K562 (cell line): ENCODE data around the gene TYRO3. TPM values are rescaled to one million over a fixed set of nuclear protein-coding genes. Genes with fewer than 3 reads are reported as not detected.
A peak's percentile ranks its signal among the peaks of the same experiment; 100 is the strongest.

Experiments
- ATAC-seq: fragments of 200-7000 bp; cut with Tn5 transposase; 3 replicates; pipeline ENCODE4 v1.9.1; 2020; ENCODE audit warnings: moderate library complexity
- BruUV-seq: library from RNA; stranded (reverse); fragments of 400-500 nt; replicated peaks from 2 replicates; lab custom pipeline; 2021; lab: Mats Ljungman, UMichigan
- CTCF ChIA-PET: fragments of 300-600 bp; formaldehyde crosslinking; extraction: SDS; loops from one replicate; lab custom pipeline; 2021; ENCODE audit warnings: low intra/inter-chr PET ratio; lab: Yijun Ruan, JAX
- POLR2A ChIA-PET: fragments of 300-600, 350-650 bp; sonication (Branson Sonifier 250); formaldehyde crosslinking; extraction: SDS; loops from one replicate; lab custom pipeline; 2021; ENCODE audit warnings: antibody characterized with exemption, inconsistent platforms; lab: Yijun Ruan, JAX
- DNase-seq, 4 experiments: peaks; one replicate each; pipeline versions ENCODE4 v3.0.0 to v3.0.0-alpha.2; 2011 to 2018; ENCODE audit warnings: low spot score in 3 of 4, mixed read lengths in 3 of 4; ENCODE audit errors: extremely low read depth in 1 of 4
- FAIRE-seq: peaks from 2 replicates; lab custom pipeline; 2011; peaks lifted over from hg19 to GRCh38; lab: Jason Lieb, UNC
- H2AFZ ChIP-seq: 2 replicates; pipeline ENCODE4 v1.6.0; 2011; ENCODE audit warnings: low read depth, low read length, control low read depth, inconsistent platforms
- H3K27ac ChIP-seq: fragments of 200-600 bp; 3 replicates; pipeline ENCODE4 v1.8.0; 2011; ENCODE audit warnings: low read depth, mild to moderate bottlenecking, control low read depth, inconsistent platforms, low read length, moderate library complexity, mixed read lengths; ENCODE audit errors: extremely low read depth
- H3K27me3 ChIP-seq, 2 experiments: fragments of 300-600 bp in 1 of 2; 2 replicates in 1 of 2; 3 replicates in 1 of 2; pipeline versions ENCODE4 v1.6.0 to v1.8.0; 2011; ENCODE audit warnings: inconsistent platforms in 2 of 2, low read length in 2 of 2, mild to moderate bottlenecking in 1 of 2, mixed read lengths in 1 of 2, moderate library complexity in 1 of 2; ENCODE audit not compliant: control insufficient read depth in 2 of 2, insufficient read depth in 2 of 2
- H3K36me3 ChIP-seq: fragments of 300-600 bp; 3 replicates; pipeline ENCODE4 v1.8.0; 2011; ENCODE audit warnings: mild to moderate bottlenecking, low read length, inconsistent platforms; ENCODE audit not compliant: control insufficient read depth, insufficient read depth
- H3K4me1 ChIP-seq, 2 experiments: fragments of 200-600 bp in 1 of 2; replicated peaks in 1 of 2; 2 replicates in 1 of 2; 3 replicates in 1 of 2; pipeline versions ENCODE4 v1.5.1 to v1.8.0; 2011; ENCODE audit warnings: inconsistent platforms in 2 of 2, low read length in 2 of 2, mild to moderate bottlenecking in 1 of 2, mixed read lengths in 1 of 2, moderate library complexity in 1 of 2; ENCODE audit not compliant: control insufficient read depth in 2 of 2, insufficient read depth in 2 of 2
- H3K4me2 ChIP-seq: 2 replicates; pipeline ENCODE4 v1.6.1; 2011; ENCODE audit warnings: low read length, control low read depth, inconsistent platforms, mixed read lengths; ENCODE audit not compliant: insufficient read depth
- H3K4me3 ChIP-seq: fragments of 200-600 bp; sonication (generic), shearing (Covaris generic); 2 replicates; pipeline ENCODE4 v1.5.1; 2016; ENCODE audit warnings: control low read depth, inconsistent platforms
- H3K79me2 ChIP-seq: fragments of 200-600 bp; 3 replicates; pipeline ENCODE4 v1.8.0; 2011; ENCODE audit warnings: low read length, inconsistent platforms; ENCODE audit not compliant: control insufficient read depth, insufficient read depth
- H3K9ac ChIP-seq, 2 experiments: 2 replicates each; pipeline versions ENCODE4 v1.6.0 to v1.6.1; 2011; ENCODE audit warnings: low read depth in 2 of 2, low read length in 2 of 2, control low read depth in 1 of 2, inconsistent platforms in 1 of 2, mild to moderate bottlenecking in 1 of 2, mixed read lengths in 1 of 2; ENCODE audit not compliant: insufficient read depth in 1 of 2
- H3K9me1 ChIP-seq: one replicate; pipeline ENCODE4 v1.6.0; 2011; ENCODE audit warnings: inconsistent platforms, mild to moderate bottlenecking, low read length, moderate library complexity; ENCODE audit not compliant: control insufficient read depth, insufficient read depth
- H3K9me3 ChIP-seq: replicated peaks from 2 replicates; pipeline ENCODE4 v1.5.1; 2011; ENCODE audit warnings: low read depth, low read length, inconsistent platforms; ENCODE audit not compliant: control insufficient read depth, insufficient read depth
- H4K20me1 ChIP-seq: replicated peaks from 2 replicates; pipeline ENCODE4 v1.6.1; 2011; ENCODE audit warnings: low read length, inconsistent platforms, mixed read lengths; ENCODE audit not compliant: control insufficient read depth, insufficient read depth
- BCLAF1 ChIP-seq, 2 experiments: fragments of 450-650 bp in 1 of 2; IDR thresholded peaks; 2 replicates each; pipeline ENCODE4 v1.6.1; 2011 to 2017; ENCODE audit warnings: low read depth in 2 of 2, antibody characterized with exemption in 1 of 2, borderline replicate concordance in 1 of 2, low read length in 1 of 2, mild to moderate bottlenecking in 1 of 2, mixed read lengths in 1 of 2; ENCODE audit not compliant: control insufficient read depth in 1 of 2
- ETV6 ChIP-seq, 3 experiments: fragments of 150-350 bp in 1 of 3; sonication (generic) in 1 of 3; formaldehyde crosslinking in 1 of 3; IDR thresholded peaks; 2 replicates each; pipeline versions ENCODE4 v1.6.1 to v1.8.0; 2014 to 2022; ENCODE audit warnings: borderline replicate concordance in 2 of 3, low read depth in 2 of 3, antibody characterized with exemption in 1 of 3, low read length in 1 of 3, mild to moderate bottlenecking in 1 of 3, missing genetic modification reagents in 1 of 3
- HMGN3 ChIP-seq: IDR thresholded peaks from 2 replicates; pipeline ENCODE4 v1.6.1; 2011; ENCODE audit warnings: borderline replicate concordance, low read depth, mild to moderate bottlenecking, mixed read lengths, low read length; ENCODE audit not compliant: insufficient read length; ENCODE audit errors: extremely low read depth
- RBFOX2 ChIP-seq: fragments of 200-400 bp; formaldehyde crosslinking; IDR thresholded peaks from 2 replicates; pipeline ENCODE4 v1.6.1; 2017; ENCODE audit warnings: low read depth, mild to moderate bottlenecking, low read length, moderate library complexity
- RFX1 ChIP-seq: fragments of 450-650 bp; IDR thresholded peaks from 2 replicates; pipeline ENCODE4 v1.6.1; 2016; ENCODE audit warnings: mild to moderate bottlenecking, moderate library complexity
- ZNF212 ChIP-seq: fragments of 450-650 bp; formaldehyde crosslinking; IDR thresholded peaks from 2 replicates; pipeline ENCODE4 v1.4.0; 2020; ENCODE audit warnings: mild to moderate bottlenecking
- WGBS: fragments of 100-300 bp; shearing (Covaris generic); methylation state at CpG from one replicate; pipeline ENCODE4 v1.1.6; 2016; ENCODE audit warnings: low coverage, mixed read lengths; ENCODE audit not compliant: insufficient coverage; ENCODE audit errors: missing lambda C conversion rate; 5-methylcytosine and 5-hydroxymethylcytosine counted together
- in situ Hi-C: fragments of 300-500 bp; cut with MboI; formaldehyde crosslinking; loops from 4 replicates; pipeline ENCODE4 v1.15.0; 2018; ENCODE audit warnings: inconsistent platforms, mixed read lengths
- intact Hi-C: fragments of 100-400 bp; cut with micrococcal nuclease; formaldehyde crosslinking; loops from 2 replicates; pipeline ENCODE4 v1.14.2; 2022
- polyA plus RNA-seq, 8 experiments: library from polyadenylated mRNA; depleted of rRNA in 4 of 8; stranded (reverse) in 5 of 8; unstranded in 3 of 8; fragments of >200 nt; fragmentation: Nextera tagmentation in 2 of 8; fragmentation: Illumina TruSeq in 1 of 8; extraction: Ambion mirVana in 2 of 8; extraction: Trizol in 1 of 8; gene quantifications; 2 replicates each; pipeline versions ENCODE4 v1.2.1 to v1.2.3, GENCODE V29; 2011 to 2014; ENCODE audit warnings: inconsistent platforms in 1 of 8, missing spikeins in 1 of 8
- total RNA-seq, 7 experiments: library from RNA; depleted of rRNA in 6 of 7; stranded (reverse); fragments of >200 nt in 6 of 7; fragmentation: Illumina TruSeq in 2 of 7; extraction: Trizol in 2 of 7; gene quantifications; 2 replicates each; pipeline versions ENCODE4 v1.2.1 to v1.2.3, GENCODE V29; 2011 to 2021; ENCODE audit warnings: low replicate concordance in 1 of 7

Gene TYRO3
- total and polyA plus RNA-seq, 9 of the 15 experiments (the other 6 are each of a cell fraction or from before 2014, with no cell fraction given) = 2.6 to 39.6 (median 18.6) TPM

GRCh38 chr15:41575282-41575681 is 16.3 kb downstream of the TYRO3 start:
- CTCF ChIA-PET = no interaction called here
- in situ Hi-C loops = no loop called here
- Histone ChIP-seq H4K20me1 (no peaks in the 10 kb centered on the region), H3K79me2 (no peaks in the 10 kb centered on the region), H3K36me3 (peaks cover 48% of the 10 kb centered on the region; the same call in 2 of the 3 replicates), H2AFZ (no peak overlapping the region), H3K9me3 (no peaks in the 10 kb centered on the region), H3K4me3 (no peak overlapping the region), H3K9me1 (no peaks in the 10 kb centered on the region), H3K9ac (peak overlapping the region in 1 of 2 experiments; percentile 54; a peak in 1 of 4 replicates), H3K4me1 (0 out of 5 replicates have a peak, but pooled peaks cover 0 to 3% of the 10 kb centered on the region in 2 experiments), H3K27ac (no peak overlapping the region), H3K4me2 (no peak overlapping the region), H3K27me3 (no peaks in the 10 kb centered on the region)
- intact Hi-C loops = no loop called here
- no peak for ATAC-seq
- 80% methylated on average over 5 of the region's 6 CpGs for WGBS
- no peak for FAIRE-seq
- no peak for DNase-seq
- POLR2A ChIA-PET = interaction anchor here (1.0 kb wide), 1 partner anchor 109 kb away, joined by 3 read pairs; no protein-coding TSS in a partner anchor
- no TSS peak for BruUV-seq
- TF ChIP-seq RBFOX2 (0 out of 2 replicates have a peak, but pooled peaks have one; percentile 16), HMGN3 (no peak)

- peak; percentile 77 for TF ChIP-seq RFX1
- no peak for TF ChIP-seq ZNF212 (CRISPR knock-in tag)
- TF ChIP-seq BCLAF1 (IDR thresholded peaks at IDR 0.05; ENCODE audit: borderline replicate concordance in 1 of 2, control insufficient read depth in 1 of 2, low read depth in 2 of 2, low read length in 1 of 2) = no peak
- no peak for TF ChIP-seq ETV6 (IDR thresholded peaks at IDR 0.05; ENCODE audit: borderline replicate concordance in 1 of 2, low read depth in 2 of 2, low read length in 1 of 2)
- TF ChIP-seq ETV6 (CRISPR knock-in tag; IDR thresholded peaks at IDR 0.05; ENCODE audit: borderline replicate concordance) = no peak
- Histone ChIP-seq H3K27me3 (no peaks in the 10 kb centered on the region), H3K27ac (no peak overlapping the region), H2AFZ (no peak overlapping the region), H3K9ac (no peak overlapping the region), H3K79me2 (no peaks in the 10 kb centered on the region), H3K4me3 (no peak overlapping the region), H3K9me1 (no peaks in the 10 kb centered on the region), H4K20me1 (no peaks in the 10 kb centered on the region), H3K36me3 (peaks cover 22% of the 10 kb centered on the region; the same call in 2 of the 3 replicates), H3K9me3 (no peaks in the 10 kb centered on the region), H3K4me1 (peaks cover 0 to 3% of the 10 kb centered on the region in 2 experiments; a peak in 1 of 5 replicates), H3K4me2 (no peak overlapping the region)
- ChIA-PET POLR2A (interaction anchor here (0.6 to 3.4 kb wide), 5 partner anchors 10 to 65 kb away, joined by 3 to 8 read pairs (median 3); no protein-coding TSS in a partner anchor), CTCF (no interaction called here)
- FAIRE-seq = no peak
- WGBS = 69% methylated on average over 12 of the region's 12 CpGs
- intact Hi-C loops = no loop called here
- in situ Hi-C loops = no loop called here
- no peak for DNase-seq
- ATAC-seq = no peak
- BruUV-seq = no TSS peak
Measured at GRCh38 chr15:41577863-41578735, 19.1 kb downstream of the TYRO3 start.
